Stimulated activated CD8-positive, alpha-beta memory T cell treated with anti-CD3 and anti-CD28 coated beads, Interleukin-4, amount 100 ng/mL, for 24 hours (primary cell): ENCODE results near the gene NTRK2.

Experiments used
- DNase-seq: peaks from one replicate; pipeline ENCODE4 v3.0.0-alpha.2; 2020; ENCODE audit warnings: low read depth

The NTRK2 gene

DNA sequence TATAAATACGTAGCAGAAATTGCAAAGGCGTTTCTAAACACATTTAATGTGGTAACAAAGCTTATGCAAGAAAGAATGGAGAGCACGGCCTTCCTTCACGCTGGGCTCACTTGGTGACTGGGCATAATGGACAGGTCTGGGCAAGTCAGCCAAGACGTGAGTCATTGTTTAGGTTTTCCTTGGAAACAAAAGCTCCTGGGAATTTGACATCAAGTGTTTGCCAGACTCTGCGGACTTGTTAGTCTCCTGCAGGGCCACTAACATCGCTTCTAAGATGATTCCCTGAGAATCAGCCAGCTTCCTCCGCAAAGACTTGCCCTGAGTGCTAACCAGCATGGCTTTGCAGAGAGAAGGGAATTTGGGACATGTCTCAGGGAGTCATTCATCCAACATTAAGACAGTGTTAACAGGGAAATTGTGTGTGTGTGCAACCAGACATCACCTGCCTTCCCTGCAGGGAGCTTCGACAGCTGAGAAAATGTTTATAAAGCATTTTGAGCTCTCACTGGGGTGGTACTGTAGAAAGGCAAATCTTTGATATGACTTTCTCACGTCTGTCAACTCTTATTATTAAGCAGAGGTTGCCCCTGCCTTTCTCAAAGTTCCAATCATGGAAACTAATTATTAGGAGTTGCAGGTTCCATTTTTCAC, 182.5 kb downstream of the NTRK2 start:
- DNase-seq = no peak

DNA sequence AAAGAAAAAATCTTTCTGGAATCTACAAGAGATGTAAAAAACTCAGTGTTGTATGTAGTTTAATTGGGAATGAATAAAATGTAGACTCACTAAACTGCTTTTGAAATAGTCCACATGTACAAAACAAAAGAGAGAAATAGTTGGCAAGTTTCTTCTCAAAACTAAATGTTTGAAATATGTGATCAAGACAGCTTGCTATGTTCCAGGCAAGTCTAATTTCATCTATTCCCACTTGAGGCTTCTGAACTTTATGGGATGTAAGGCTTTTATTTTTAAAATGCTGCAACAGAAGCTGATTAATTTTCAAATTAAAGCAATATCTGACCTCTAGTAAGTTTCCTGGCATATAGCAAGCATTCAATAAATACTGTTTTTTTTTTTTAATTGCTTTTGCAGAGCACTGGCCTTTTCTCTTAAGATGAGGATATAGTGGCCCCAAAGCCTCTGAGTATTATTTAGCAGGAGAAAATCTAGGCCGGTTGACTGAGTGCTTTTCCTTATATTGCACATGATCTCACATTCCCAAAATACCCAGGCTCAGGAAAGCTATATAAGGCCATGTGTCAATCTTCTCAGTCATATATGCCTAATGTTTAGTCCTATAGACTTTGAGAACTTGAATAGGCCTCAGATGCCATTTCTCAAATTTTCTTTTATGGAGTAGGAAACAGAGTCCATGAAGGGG, 183.2 kb downstream of the NTRK2 start:
- no peak for DNase-seq

DNA sequence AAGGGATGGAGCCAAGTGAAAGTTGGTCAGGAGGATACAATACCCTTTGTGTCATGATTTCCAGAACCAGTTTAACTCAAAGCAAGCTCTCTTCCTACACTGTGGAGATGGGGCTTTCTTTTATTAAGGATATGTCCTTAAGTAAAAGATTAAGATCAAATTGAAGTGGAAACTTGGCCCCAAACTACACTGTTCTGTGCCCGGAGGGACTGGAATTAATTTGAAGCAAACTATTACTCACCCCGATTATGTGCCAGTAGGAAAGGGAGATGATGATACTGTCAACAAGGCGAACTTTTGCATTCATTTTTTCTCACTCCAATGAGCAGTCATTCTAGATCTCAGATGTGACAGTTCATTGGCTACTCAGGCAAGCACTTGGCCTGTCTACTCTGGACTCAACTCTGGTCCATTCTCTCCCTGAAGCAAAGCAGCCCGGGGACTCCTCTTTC, 186.7 kb downstream of the NTRK2 start:
- DNase-seq = no peak

DNA sequence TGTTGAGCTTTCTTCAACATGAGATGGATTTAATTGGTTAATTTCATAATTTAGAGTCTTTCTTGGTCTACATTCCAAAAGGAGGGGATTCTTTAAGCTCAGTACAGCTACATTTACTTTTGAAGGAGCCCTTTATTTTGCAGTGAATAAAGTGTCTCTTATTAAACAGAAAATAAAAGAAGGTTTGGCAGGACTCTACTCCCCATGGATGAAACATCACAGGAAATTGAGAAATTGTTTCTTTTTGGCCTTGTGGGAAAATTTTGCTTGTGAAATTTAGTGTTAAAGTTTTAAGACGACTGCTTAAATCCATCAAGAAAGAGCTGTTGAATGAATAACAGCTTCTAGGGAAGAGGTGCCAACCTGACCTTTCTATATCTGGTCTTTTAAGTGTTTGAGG, 187.7 kb downstream of the NTRK2 start:
- DNase-seq = no peak

DNA sequence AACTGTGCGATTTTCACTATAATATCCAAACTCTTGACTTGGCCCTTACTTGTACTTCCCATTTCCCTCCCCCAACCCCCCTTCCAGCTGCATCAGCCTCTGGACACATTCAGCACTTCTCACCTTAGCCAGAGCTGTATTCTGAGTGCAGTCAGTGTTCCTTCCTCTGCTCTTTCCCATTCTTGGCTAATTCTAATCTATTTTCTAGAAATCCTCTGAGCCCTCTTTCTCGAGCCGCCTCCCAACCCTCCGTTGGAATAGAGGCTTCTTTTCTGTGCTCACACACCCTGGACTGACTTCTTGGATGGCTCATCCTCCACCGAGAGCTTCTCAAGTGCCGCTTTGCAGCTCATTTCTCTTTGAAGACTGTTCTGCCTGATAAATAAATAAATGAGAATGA, 188.8 kb downstream of the NTRK2 start:
- no peak for DNase-seq

DNA sequence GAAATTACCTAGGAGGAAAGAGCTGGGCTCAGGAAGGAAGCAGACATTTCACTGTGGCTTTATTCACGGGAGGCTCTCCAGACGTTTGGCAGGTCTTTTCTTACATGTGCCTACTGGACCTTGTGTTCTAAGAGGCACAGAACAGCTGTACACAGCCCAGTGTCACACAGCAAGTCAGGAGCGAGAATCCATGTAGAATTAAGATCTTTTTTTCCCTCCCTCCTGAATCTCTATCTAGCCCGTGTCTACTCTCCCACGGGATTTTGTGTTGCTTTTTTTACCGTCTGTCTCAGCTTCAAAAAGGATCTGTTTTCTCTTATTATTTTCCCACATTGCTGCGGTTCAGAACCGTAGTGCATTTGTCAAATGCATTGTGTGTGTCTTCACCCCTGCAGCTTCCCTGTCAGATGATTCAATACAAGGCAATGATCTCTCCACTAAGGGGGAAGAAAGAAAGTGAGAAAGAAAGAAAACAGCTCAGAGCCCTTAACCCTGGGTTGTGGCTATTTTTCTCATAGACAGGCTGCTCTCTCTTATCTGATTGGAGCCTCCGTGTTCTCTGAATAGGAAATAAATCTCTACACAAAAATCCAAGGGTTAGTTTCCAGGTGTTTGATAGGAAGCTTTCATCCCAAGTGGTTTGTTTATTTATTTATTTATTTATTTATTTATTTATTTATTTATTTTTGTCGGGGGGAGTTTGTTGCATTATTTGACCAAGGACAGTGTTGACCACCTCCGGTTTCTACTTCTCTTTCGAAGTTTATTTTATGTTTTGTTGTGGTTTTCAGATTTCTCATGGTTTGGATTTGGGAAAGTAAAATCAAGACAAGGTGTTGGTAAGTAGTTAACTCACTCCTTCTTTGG, 191.0 kb downstream of the NTRK2 start:
- no peak for DNase-seq

DNA sequence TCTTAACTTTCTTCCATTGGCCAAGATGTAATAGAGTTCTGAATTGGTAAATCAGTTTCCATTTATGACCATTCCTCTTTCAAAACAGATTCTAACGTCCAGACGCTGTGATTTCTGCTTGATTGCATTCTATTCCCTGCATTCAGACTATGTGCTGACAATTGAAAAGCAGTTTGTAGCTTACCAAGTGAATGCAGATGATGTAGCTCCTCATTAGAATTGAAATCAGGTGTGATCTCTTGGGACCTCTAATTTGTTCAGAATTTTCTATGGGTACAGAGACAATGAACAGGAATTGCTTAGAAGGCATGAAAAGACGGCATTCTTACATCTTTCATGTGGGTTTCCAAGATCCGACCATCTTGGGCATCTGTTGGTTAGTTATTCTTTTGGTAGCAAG, 191.9 kb downstream of the NTRK2 start:
- DNase-seq = no peak

DNA sequence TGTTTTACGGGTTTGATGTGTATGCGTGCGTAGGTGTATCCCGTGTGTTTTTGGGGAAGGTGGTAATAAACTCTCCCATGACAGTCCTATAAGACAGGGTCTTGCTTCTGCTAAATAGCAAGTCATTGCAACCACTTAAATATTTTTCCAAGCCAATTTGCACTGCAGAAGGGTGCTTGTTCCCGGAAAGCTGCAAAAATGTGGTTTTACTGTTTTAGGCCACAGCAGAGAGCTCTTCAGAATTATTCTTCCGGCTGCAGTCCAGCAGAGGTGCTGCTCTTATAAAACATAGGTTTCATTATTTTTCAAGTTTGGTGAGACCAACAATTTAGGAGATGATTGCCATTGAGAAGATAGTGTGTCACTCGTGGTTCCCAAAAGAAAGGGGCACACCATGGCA, 192.8 kb downstream of the NTRK2 start:
- no peak for DNase-seq

DNA sequence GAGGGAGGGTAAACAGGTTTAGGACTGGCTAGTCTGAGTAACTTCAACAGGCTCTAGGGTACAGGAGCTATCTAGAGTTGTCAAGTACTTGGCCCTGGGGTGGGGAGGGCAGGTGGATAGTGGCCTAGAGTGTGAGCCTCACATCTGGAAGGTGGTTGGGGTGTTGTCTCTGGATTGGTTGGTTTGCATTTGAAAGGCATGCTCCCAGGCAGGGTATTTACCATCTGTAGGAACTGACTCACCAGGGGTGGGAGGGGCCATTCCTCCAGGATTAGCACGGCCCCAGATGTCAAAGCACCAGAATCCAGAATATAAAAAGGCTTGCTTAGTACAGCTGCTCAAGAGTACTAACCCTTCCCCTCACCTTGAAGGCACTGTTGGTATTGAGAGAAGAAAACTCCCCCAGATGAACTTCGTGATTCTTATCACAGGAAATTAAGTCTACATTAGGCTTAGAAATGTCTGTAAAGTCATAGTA, 193.3 kb downstream of the NTRK2 start:
- DNase-seq = no peak

DNA sequence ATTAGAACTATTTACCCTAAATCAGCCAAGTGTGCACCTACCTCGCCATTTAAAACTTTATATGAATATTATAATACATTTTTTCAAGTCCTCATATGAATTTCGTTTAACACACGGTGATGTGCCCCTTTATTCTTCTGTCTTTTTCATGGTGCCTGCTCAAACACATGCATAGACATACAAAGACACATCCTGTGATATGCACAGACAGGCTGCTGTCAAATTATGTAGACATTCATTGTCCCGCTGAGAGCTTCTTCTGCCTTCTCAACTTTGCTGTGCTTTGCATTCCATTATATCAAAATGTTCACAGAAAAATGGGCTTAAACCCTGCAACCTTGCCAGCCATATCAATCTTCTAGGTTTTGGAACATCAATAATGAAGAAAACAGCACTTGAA, 193.8 kb downstream of the NTRK2 start:
- no peak for DNase-seq

DNA sequence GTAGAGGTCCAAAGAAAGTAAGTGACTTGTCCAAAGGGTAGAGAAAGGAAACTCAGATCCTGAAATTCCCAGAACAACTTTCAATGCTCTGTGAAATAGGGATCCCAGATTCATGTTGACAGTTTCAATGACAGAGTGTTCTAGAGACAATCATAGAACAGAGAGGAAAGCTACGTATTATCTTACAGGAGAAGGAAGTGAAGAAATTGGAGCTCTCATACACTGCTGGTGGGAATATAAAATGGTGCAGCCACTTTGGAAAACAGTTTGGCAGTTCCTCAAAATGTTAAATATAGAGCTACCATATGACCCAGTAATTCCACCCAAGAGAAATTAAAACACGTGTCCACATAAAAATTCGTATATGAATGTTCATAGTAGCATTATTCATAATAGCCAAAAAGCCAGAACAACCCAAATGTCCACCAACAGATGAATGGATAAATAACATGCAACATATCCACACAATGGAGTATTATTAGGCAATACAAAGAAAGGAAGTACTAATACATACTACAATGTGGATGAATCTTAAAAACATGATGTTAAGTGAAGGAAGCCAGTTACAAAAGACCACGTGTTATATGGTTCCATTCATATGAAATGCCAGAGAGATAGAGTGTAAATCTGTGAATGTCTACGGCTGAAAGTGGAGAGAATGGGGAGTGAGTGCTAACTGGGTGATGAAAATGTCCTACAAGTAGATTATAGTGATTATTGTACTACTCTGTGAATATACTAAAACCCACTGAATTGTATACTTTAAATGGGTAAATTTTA, 197.1 kb downstream of the NTRK2 start:
- DNase-seq = no peak

DNA sequence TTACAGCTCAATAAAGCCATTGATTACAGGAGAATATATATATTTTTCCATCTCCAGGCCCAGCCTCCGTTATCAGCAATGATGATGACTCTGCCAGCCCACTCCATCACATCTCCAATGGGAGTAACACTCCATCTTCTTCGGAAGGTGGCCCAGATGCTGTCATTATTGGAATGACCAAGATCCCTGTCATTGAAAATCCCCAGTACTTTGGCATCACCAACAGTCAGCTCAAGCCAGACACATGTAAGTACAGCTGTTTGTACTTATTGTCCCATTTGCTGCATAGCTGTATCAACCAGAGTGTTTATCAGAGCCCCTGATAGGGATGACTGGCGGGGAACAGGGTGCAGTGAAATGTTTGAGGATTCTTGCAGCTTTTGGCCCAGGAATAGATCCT, 197.7 kb downstream of the NTRK2 start:
- no peak for DNase-seq

DNA sequence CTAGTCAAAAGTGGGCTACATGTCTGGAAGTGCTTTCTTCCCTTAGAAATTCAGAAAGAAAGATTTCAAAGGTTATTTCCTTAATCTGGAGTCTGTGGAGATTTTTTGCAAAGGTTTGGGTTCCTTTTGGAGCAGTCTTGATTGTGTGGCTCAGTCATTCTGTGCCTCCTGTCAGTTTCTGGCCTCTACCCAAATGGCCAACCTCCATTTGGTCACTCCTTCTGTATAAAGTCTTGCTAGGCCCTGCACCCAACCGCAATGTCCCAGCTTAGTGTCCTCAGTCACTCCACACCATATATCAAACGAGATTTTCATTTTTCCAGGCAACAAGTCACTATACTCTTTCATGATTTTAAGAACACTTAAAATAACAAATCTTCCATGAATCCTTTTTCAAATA, 199.6 kb downstream of the NTRK2 start:
- no peak for DNase-seq

DNA sequence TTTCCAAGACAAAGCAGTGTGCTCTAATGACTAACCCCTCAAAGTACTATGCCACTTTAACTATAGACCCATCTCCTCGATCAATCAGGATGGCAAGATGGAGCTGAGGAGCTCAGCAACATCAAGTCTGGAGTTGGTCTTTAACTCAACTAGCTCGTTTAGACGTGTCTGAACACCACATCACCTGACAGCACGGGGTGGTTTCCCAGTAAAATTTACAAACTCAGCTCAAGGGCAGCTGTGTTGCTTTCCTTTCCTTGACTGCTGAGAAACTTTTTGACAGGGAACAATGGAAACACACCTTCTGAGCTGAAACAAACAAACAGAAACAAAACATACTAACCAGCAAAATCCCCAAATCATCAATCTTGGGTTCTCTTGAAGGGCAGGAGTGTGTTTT, 202.5 kb downstream of the NTRK2 start:
- DNase-seq = no peak

DNA sequence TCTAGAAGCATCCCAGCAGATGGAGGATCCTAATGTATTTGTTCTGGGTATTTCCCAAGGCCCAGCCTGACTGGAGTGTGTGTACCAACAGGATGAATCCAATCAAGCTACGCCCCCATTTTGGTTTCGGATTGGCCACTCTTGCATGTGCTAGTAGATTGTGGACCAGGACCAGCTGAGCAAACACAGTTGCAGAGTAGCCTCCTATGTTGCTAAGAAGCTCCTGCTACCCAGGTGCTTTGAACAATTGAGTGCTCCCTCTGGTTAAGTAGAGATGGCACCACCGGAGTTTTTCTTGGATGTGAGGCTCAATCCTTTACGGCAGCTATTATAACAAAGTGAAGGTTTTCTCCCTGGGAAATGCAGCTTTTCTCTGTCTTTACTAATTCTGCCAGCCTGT, 204.5 kb downstream of the NTRK2 start:
- no peak for DNase-seq

DNA sequence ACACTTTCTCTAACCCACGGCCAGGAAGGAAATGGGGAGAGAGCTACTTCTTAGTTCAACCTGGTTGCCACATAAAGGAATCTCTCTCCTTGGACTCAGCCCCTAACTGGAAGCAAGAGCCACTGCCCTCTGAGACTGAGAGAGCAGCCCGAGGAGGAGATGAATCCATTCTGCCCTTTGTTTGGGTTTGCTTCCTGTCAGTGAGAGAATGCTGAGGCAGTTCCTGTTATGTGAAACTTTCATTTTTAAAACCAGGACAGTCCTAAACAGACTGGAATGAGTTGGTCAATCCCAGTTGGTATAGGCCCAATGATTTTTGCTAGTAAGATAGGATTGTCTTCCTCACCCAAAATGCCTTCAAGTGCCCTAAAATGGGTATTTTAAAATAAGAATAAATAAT, 205.1 kb downstream of the NTRK2 start:
- DNase-seq = no peak

DNA sequence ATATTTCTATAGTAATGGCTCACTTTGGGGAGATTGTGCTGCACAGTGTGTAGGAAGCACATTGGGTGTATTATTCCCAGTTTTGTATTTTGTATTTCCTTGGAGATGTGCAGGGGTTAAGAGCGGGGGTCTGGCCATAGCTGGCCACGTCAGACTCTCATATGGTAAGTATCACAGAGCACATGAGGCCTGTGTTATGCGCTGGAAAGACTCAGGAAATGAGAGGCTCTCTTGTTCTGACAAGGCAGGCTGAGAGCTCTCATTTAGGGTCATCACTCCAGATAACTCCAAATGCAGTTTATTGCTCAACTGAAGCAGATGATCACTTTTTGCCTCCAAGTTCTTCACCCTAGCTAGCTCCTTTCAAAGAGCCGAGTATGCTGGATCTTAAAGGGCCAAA, 205.7 kb downstream of the NTRK2 start:
- DNase-seq = no peak

DNA sequence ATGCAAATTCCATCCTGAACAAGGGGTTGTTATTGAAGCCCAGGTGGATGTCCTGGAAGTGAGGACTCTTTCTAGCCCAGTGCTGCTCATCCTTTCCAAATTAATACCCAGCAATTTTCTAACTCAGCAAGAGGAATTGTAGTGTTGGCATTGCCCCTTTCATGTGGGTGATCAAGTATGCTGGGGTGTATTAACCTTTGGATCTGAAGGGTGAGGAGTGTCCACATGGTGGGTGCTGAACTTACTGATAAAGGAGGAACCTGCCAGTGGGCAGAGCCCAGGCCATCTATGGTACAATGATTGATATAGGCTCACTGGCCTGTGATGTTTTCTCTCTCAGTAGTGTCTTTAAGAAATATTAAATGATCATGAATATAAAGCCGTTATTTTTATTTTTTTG, 210.1 kb downstream of the NTRK2 start:
- DNase-seq = no peak

DNA sequence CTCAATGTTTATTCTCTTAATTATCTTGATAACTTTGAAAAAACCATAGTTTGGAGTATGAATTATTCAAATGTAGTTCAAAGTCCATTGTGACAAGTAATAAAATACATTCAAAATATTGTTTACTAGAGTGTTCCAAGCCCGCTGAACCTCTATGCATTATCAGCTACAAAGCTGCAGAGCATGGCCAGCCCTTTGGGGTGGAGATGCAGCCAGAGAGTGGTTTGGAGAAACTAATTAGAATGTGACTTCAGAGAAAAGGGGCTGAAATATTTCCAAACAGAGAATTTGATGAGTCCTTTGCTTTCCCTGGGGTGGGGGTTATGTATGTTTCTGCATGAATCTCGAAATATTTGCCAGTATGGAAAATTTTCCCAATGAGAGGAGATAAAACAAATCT, 211.3 kb downstream of the NTRK2 start:
- DNase-seq = no peak

DNA sequence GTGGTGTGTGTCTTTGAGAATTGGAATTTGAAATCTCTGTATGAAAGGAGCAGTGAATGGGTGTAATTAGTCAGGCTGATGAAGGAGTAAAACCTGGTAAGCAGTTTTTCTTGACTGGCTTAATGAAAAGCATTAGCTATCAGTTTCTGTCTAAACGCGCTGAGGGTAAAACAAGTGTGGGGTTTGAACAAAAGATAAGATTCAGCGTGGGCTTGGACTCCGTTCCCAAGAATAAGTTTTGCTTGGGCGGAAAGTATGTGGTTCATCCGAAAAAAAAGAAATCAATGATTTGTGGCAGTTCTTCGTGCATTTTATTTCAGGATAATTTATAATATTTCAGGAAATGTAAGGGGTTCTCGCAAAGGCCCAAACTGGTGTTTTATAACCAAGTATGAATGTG, 217.3 kb downstream of the NTRK2 start:
- DNase-seq = no peak

DNA sequence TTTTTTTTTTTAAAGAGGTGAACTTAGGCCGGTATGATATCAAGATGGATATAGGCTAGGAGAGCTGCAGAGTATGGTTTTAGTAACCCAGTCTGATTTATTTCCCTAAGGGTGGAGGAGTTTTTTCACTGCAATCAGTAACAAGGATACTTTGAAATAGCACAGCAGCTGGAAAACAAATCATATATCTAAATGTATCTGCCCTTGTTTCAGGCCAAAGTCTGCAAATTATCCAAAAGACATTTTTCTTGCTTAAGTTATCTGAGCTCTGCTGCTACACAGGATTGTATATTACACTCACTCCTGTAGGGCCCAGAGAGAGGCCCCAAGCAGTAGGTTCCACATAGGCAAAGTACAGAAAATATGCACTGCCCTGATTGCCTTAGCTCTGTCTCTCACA, 222.4 kb downstream of the NTRK2 start:
- DNase-seq = no peak

DNA sequence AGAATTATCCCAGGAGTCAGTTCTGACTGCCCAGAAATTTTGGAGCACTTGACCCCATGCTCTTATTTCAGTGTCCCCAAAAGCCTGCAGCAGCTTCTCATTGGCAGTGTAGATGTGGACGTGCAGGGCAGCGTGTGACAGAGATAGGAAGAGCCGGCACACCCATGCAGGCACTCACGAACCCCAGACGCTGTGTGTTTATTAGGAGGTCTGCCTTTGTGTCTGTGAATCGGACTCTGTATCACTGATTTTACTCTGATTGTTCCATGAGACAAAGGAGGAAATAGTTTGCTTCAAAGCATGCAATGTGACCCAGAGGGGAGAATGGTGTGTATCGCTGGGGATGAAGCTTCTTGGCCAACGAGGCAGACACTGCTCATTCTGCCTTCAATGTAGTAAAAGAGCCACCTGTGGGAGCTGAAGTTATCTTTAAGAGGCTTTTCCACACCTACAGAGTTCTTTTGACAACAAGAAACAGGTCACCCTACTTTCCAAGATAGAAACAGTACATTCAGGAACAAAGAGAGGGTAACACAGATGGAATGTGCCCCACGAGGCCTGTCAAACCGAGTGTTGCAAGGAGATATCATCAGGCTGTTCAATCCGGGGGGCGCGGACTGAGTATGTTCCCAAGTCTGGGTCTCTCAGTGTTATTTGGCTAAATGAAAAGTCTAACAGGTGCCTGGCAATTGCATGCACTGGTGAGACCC, 224.0 kb downstream of the NTRK2 start:
- DNase-seq = no peak
